ENCODE data around the gene TCTN3.
A peak's percentile ranks its signal among the peaks of the same experiment; 100 is the strongest.

Gene TCTN3

GRCh38 chr10:95742485-95742884 lies 48.8 kb upstream of the TCTN3 start (continued):
- TF ChIP-seq ZNF76 (tag by site-specific recombination; IDR thresholded peaks at IDR 0.05; ENCODE audit: borderline replicate concordance, low read depth) (no peak), ZNF747 (tag by site-specific recombination; IDR thresholded peaks at IDR 0.05) (no peak), ZNF629 (tag by site-specific recombination; IDR thresholded peaks at IDR 0.05) (no peak), ZBTB49 (tag by site-specific recombination; IDR thresholded peaks at IDR 0.05; ENCODE audit: low read depth) (no peak), ZSCAN23 (tag by site-specific recombination; IDR thresholded peaks at IDR 0.05) (no peak), SALL2 (tag by site-specific recombination; IDR thresholded peaks at IDR 0.05; ENCODE audit: borderline replicate concordance) (no peak), ZNF639 (tag by site-specific recombination; IDR thresholded peaks at IDR 0.05) (no peak), ZBTB11 (tag by site-specific recombination; conservative IDR thresholded peaks at IDR 0.05; ENCODE audit: low read depth) (no peak), GLIS2 (tag by site-specific recombination; IDR thresholded peaks at IDR 0.05) (no peak)

- H3K9me3 ChIP-seq (ENCODE audit: control insufficient read depth, insufficient read depth, low read depth, low read length): no peaks in the 10 kb centered on the region
- H3K4me1 ChIP-seq (ENCODE audit: control insufficient read depth, insufficient read depth, low read length): peaks cover 5% of the 10 kb centered on the region; the same call in 1 of the 2 replicates
- ChIA-PET CTCF (interaction anchor here (0.7 to 1.0 kb wide), 3 partner anchors 48 to 275 kb away, joined by 3 to 5 read pairs (median 3); partner anchors contain the start of gene TCTN3), POLR2A (interaction anchor here (0.6 kb wide), 1 partner anchor 104 kb away, joined by 3 read pairs; no protein-coding TSS in a partner anchor)
- H3K4me3 ChIP-seq (ENCODE audit: low read depth, low read length): no peak overlapping the region
- H3K27ac ChIP-seq (ENCODE audit: extremely low read depth, low read depth, low read length): no peak overlapping the region
- peak; percentile 53; the same call in 1 of the 2 replicates for TF ChIP-seq EGR2 (tag by site-specific recombination; IDR thresholded peaks at IDR 0.05; ENCODE audit: low read depth)
- no peak for TF ChIP-seq ZNF221 (tag by site-specific recombination; IDR thresholded peaks at IDR 0.05; ENCODE audit: borderline replicate concordance)
- no peak for TF ChIP-seq ZBTB44 (tag by site-specific recombination; IDR thresholded peaks at IDR 0.05)
- peak; percentile 33; the same call in 1 of the 2 replicates for TF ChIP-seq ZFHX2 (tag by site-specific recombination; conservative IDR thresholded peaks at IDR 0.05)
- no peaks in the 10 kb centered on the region for H3K36me3 ChIP-seq (ENCODE audit: control insufficient read depth in 2 of 2, insufficient read depth in 1 of 2, low read length in 2 of 2)
Measured at GRCh38 chr10:95741807-95742467, 48.2 kb upstream of the TCTN3 start.

Data from HEK293 (cell line).